Uterus (tissue), 4 donors: ENCODE data around the gene ABCC4. TPM values are rescaled to one million over a fixed set of nuclear protein-coding genes. Genes with fewer than 3 reads are reported as not detected.
"Not testable (repeated sequence)": the region's sequence is repeated elsewhere in the genome, so short reads cannot be mapped to it uniquely, and the experiment has no call there.

Experiments
- DNase-seq, 2 donors: peaks; one replicate each; pipeline ENCODE4 v3.0.0-alpha.2; 2019 to 2020
- H3K27ac ChIP-seq, 2 donors: fragments of 200-600 bp; sonication (generic); 1 replicate in 1 of 2; 2 replicates in 1 of 2; pipeline ENCODE4 v1.5.1; 2016 to 2018
- H3K27me3 ChIP-seq, 2 donors: fragments of 200-600 bp; sonication (generic); one replicate each; pipeline ENCODE4 v1.5.1; 2018 to 2019; ENCODE audit warnings: control low read depth in 1 of 2
- H3K36me3 ChIP-seq, 2 donors: fragments of 200-600 bp; sonication (generic); one replicate each; pipeline ENCODE4 v1.5.1; 2019; ENCODE audit warnings: control low read depth in 1 of 2
- H3K4me1 ChIP-seq, 2 donors: fragments of 200-600 bp; sonication (generic); one replicate each; pipeline ENCODE4 v1.5.1; 2018 to 2019; ENCODE audit warnings: control low read depth in 1 of 2
- H3K4me3 ChIP-seq, 2 donors: fragments of 200-600 bp; sonication (generic); 1 replicate in 1 of 2; 2 replicates in 1 of 2; pipeline ENCODE4 v1.5.1; 2018 to 2019; ENCODE audit warnings: mild to moderate bottlenecking in 1 of 2
- H3K9me3 ChIP-seq, 2 donors: fragments of 200-600 bp; sonication (generic); one replicate each; pipeline ENCODE4 v1.5.1; 2019; ENCODE audit warnings: control low read depth in 1 of 2
- CTCF ChIP-seq, 4 experiments: fragments of 200-600 bp in 2 of 4; fragments of 450-650 bp in 2 of 4; sonication (generic) in 2 of 4; IDR thresholded peaks; one replicate each; pipeline ENCODE4 v1.5.1; 2016 to 2019; ENCODE audit warnings: antibody characterized with exemption in 4 of 4, mild to moderate bottlenecking in 2 of 4, moderate library complexity in 1 of 4
- POLR2A ChIP-seq, 2 donors: fragments of 450-650 bp; IDR thresholded peaks; one replicate each; pipeline ENCODE4 v1.6.1; 2016; ENCODE audit warnings: antibody characterized with exemption in 2 of 2, mild to moderate bottlenecking in 1 of 2, moderate library complexity in 1 of 2
- intact Hi-C: fragments of 100-400 bp; cut with DNase I; formaldehyde crosslinking; loops from one replicate; pipeline ENCODE4 v1.15.1; 2023; ENCODE audit warnings: low total_unique reads
- total RNA-seq, 4 donors: library from RNA; depleted of rRNA in 3 of 4; stranded (reverse); fragments of >200 nt in 3 of 4; gene quantifications; one replicate each; pipeline versions ENCODE4 v1.1.0 to v1.2.4, GENCODE V29; 2014 to 2023
- donor health status: DM: yes; HTN: yes; CAD: no.

Gene ABCC4
- total RNA-seq, 4 donors from 2014 or later, result 13.8 to 37.7 (median 25.3) TPM

- intact Hi-C loops, result no loop called here
- no peak for DNase-seq
- Histone ChIP-seq H3K4me3 (no peak overlapping the region), H3K4me1 (no peaks in the 10 kb centered on the region), H3K36me3 (no peaks in the 10 kb centered on the region), H3K9me3 (no peaks in the 10 kb centered on the region), H3K27me3 (no peaks in the 10 kb centered on the region), H3K27ac (no peak overlapping the region)
- no peak for TF ChIP-seq CTCF (IDR thresholded peaks at IDR 0.05)
- TF ChIP-seq POLR2A (IDR thresholded peaks at IDR 0.05), result no peak
These were observed 6.2 kb downstream of the ABCC4 start for GRCh38 chr13:95295026-95295425.

GRCh38 chr13:95292622-95293021 is 8.6 kb downstream of the ABCC4 start:
- Histone ChIP-seq H3K4me1 (no peaks in the 10 kb centered on the region), H3K27me3 (no peaks in the 10 kb centered on the region), H3K4me3 (no peak overlapping the region), H3K9me3 (no peaks in the 10 kb centered on the region), H3K27ac (no peak overlapping the region), H3K36me3 (no peaks in the 10 kb centered on the region)
- DNase-seq, result no peak
- intact Hi-C loops, result no loop called here
- TF ChIP-seq CTCF (IDR thresholded peaks at IDR 0.05), result no peak
- no peak for TF ChIP-seq POLR2A (IDR thresholded peaks at IDR 0.05)

- H3K4me3 ChIP-seq, DNase-seq, intact Hi-C loops: not testable (repeated sequence)
These were observed 11.3 kb downstream of the ABCC4 start for GRCh38 chr13:95289901-95290300.

GRCh38 chr13:95289020-95289444 is 12.2 kb downstream of the ABCC4 start:
- no peaks in the 10 kb centered on the region for H3K4me1 ChIP-seq
- DNase-seq, result no peak
- TF ChIP-seq POLR2A (IDR thresholded peaks at IDR 0.05), result no peak
- TF ChIP-seq CTCF (IDR thresholded peaks at IDR 0.05), result no peak
- intact Hi-C loops, result no loop called here
- no peaks in the 10 kb centered on the region for H3K27me3 ChIP-seq
- H3K36me3 ChIP-seq, result no peaks in the 10 kb centered on the region
- no peak overlapping the region for H3K4me3 ChIP-seq
- no peaks in the 10 kb centered on the region for H3K9me3 ChIP-seq
- H3K27ac ChIP-seq, result no peak overlapping the region

More at GRCh38 chr13:95289901-95290300, 11.3 kb downstream of the ABCC4 start:
- not testable (repeated sequence) for H3K27me3 ChIP-seq, H3K9me3 ChIP-seq, H3K36me3 ChIP-seq, H3K4me1 ChIP-seq, H3K27ac ChIP-seq

GRCh38 chr13:95284436-95284835 is 16.8 kb downstream of the ABCC4 start:
- TF ChIP-seq POLR2A (IDR thresholded peaks at IDR 0.05), result no peak
- no peak for TF ChIP-seq CTCF (IDR thresholded peaks at IDR 0.05)
- H3K27me3 ChIP-seq, result no peaks in the 10 kb centered on the region
- DNase-seq, result no peak
- H3K27ac ChIP-seq, result no peak overlapping the region
- intact Hi-C loops, result no loop called here
- no peaks in the 10 kb centered on the region for H3K9me3 ChIP-seq
- H3K4me3 ChIP-seq, result no peak overlapping the region
- H3K36me3 ChIP-seq, result no peaks in the 10 kb centered on the region
- H3K4me1 ChIP-seq, result no peaks in the 10 kb centered on the region

- Histone ChIP-seq H3K27me3 (no peaks in the 10 kb centered on the region), H3K36me3 (no peaks in the 10 kb centered on the region), H3K4me3 (no peak overlapping the region), H3K9me3 (no peaks in the 10 kb centered on the region), H3K4me1 (no peaks in the 10 kb centered on the region), H3K27ac (no peak overlapping the region)
- intact Hi-C loops, result no loop called here
- TF ChIP-seq POLR2A (IDR thresholded peaks at IDR 0.05), result no peak
- TF ChIP-seq CTCF (IDR thresholded peaks at IDR 0.05), result no peak
- DNase-seq, result no peak
These were observed 22.2 kb downstream of the ABCC4 start for GRCh38 chr13:95279016-95279415.
